Measurements from ENCODE around the gene S100B. TPM values are rescaled to one million over a fixed set of nuclear protein-coding genes. Genes with fewer than 3 reads are reported as not detected.

The S100B gene
- total and polyA plus RNA-seq, 2 donors (not counting 3 experiments of a cell fraction or from before 2014, with no cell fraction given) = not detected

DNA sequence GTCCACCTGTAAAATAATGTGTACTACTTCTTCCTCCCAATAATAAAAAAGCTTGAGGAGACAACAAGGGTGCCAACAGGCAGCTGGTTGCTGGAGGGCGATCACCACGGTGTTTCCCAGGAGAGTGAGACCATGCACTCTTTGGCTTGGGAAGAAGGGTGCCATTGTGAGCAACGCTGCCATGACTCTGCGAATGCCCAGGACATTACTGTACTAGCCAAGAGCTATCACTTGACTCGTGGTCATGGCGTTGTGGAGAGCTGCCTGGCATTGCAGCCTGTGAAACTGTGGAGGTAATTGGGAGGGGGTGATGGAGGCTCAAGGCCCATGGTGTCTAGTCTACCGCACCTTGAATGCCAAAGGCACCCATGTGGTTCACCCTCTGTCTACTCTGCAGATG lies 16.0 kb upstream of the S100B start:
- Histone ChIP-seq H3K4me1 (ENCODE audit: control insufficient read depth, extremely low read depth, insufficient read depth, low read length) (no peaks in the 10 kb centered on the region), H3K4me3 (replicated peaks in 1 of 3; ENCODE audit: insufficient read depth in 1 of 3, low read depth in 1 of 3, low read length in 3 of 3) (no peak overlapping the region), H3K4me2 (ENCODE audit: insufficient read depth, low read length) (no peak overlapping the region), H4K20me1 (replicated peaks; ENCODE audit: control insufficient read depth, extremely low read depth, insufficient read depth, low read length) (no peaks in the 10 kb centered on the region), H3K79me2 (ENCODE audit: control insufficient read depth, insufficient read depth, low read length) (no peaks in the 10 kb centered on the region), H2AFZ (ENCODE audit: low read depth, low read length) (no peak overlapping the region), H3K36me3 (ENCODE audit: control insufficient read depth in 2 of 2, extremely low read depth in 1 of 2, insufficient read depth in 2 of 2, low read length in 2 of 2) (no peaks in the 10 kb centered on the region), H3K9ac (replicated peaks; ENCODE audit: extremely low read depth, insufficient read depth, low read length) (no peak overlapping the region), H3K9me3 (replicated peaks; ENCODE audit: control insufficient read depth, insufficient read depth, low read length) (no peaks in the 10 kb centered on the region), H3K27ac (ENCODE audit: insufficient read depth, low read depth, low read length) (no peak overlapping the region), H3K9me1 (replicated peaks; ENCODE audit: control insufficient read depth, extremely low read depth, insufficient read depth, low read length) (no peaks in the 10 kb centered on the region), H3K27me3 (ENCODE audit: control insufficient read depth in 2 of 2, insufficient read depth in 2 of 2, low read length in 2 of 2) (peaks cover 9 to 10% of the 10 kb centered on the region in 2 experiments)
- no TSS peak for BruUV-seq (replicated peaks)
- intact Hi-C loops (cut with micrococcal nuclease) = no loop called here
- dilution Hi-C loops (cut with MboI; ENCODE audit: extremely low pct_ligation_motif_present, low sequenced_read_pairs) = no loop called here
- ChIA-PET POLR2A (interaction anchor here (0.6 kb wide), 1 partner anchor 49 kb away, joined by 4 read pairs; no protein-coding TSS in a partner anchor), CTCF (interaction anchor here (1.0 to 1.1 kb wide), 2 partner anchors 8 to 12 kb away, joined by 3 read pairs; no protein-coding TSS in a partner anchor)
- TF ChIP-seq MYC (IDR thresholded peaks at IDR 0.05; ENCODE audit: low read depth, low read length) = no peak
- TF ChIP-seq, protein P1, sequence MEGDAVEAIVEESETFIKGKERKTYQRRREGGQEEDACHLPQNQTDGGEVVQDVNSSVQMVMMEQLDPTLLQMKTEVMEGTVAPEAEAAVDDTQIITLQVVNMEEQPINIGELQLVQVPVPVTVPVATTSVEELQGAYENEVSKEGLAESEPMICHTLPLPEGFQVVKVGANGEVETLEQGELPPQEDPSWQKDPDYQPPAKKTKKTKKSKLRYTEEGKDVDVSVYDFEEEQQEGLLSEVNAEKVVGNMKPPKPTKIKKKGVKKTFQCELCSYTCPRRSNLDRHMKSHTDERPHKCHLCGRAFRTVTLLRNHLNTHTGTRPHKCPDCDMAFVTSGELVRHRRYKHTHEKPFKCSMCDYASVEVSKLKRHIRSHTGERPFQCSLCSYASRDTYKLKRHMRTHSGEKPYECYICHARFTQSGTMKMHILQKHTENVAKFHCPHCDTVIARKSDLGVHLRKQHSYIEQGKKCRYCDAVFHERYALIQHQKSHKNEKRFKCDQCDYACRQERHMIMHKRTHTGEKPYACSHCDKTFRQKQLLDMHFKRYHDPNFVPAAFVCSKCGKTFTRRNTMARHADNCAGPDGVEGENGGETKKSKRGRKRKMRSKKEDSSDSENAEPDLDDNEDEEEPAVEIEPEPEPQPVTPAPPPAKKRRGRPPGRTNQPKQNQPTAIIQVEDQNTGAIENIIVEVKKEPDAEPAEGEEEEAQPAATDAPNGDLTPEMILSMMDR (IDR thresholded peaks at IDR 0.05; ENCODE audit: extremely low read depth in 1 of 2, insufficient read depth in 1 of 2, low read depth in 1 of 2, low read length in 2 of 2) = no peak
- no peak for TF ChIP-seq FOS (IDR thresholded peaks at IDR 0.05; ENCODE audit: borderline replicate concordance, insufficient read depth, low read length)
- TF ChIP-seq, protein P2, sequence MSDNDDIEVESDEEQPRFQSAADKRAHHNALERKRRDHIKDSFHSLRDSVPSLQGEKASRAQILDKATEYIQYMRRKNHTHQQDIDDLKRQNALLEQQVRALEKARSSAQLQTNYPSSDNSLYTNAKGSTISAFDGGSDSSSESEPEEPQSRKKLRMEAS (IDR thresholded peaks at IDR 0.05; ENCODE audit: insufficient read depth, insufficient read length) = no peak
- TF ChIP-seq POLR2A (IDR thresholded peaks at IDR 0.05; ENCODE audit: low read depth, low read length) = no peak
- no peak for TF ChIP-seq EZH2 (IDR thresholded peaks at IDR 0.05; ENCODE audit: borderline replicate concordance, low read depth, low read length, severe bottlenecking)
- TF ChIP-seq POLR2AphosphoS5 (IDR thresholded peaks at IDR 0.05; ENCODE audit: insufficient read depth, low read depth, low read length) = no peak
- TF ChIP-seq JUN (IDR thresholded peaks at IDR 0.05; ENCODE audit: borderline replicate concordance, insufficient read depth, insufficient read length, low read depth) = no peak
- TF ChIP-seq GATA2 (IDR thresholded peaks at IDR 0.05; ENCODE audit: insufficient read depth, insufficient read length, low read depth, low read length) = no peak
- FAIRE-seq = no peak
- DNase-seq (ENCODE audit: low read depth, low spot score) = no peak

Measured in endothelial cell of umbilical vein (primary cell).